Measurements from ENCODE around the gene OR51E2. TPM values are rescaled to one million over a fixed set of nuclear protein-coding genes. Genes with fewer than 3 reads are reported as not detected.

The OR51E2 gene
- total RNA-seq, 2 donors from 2014 or later: not detected

- Mint-ChIP-seq H3K36me3 (ENCODE audit: low read depth) (no peaks in the 10 kb centered on the region), H3K27ac (no peak overlapping the region)
- WGBS, 2 experiments (ENCODE audit: insufficient coverage in 1 of 2, insufficient read length in 1 of 2): 92 to 100% methylated on average over 2 to 3 of the region's 3 CpGs
Observed at GRCh38 chr11:4699697-4700435, 2.2 kb upstream of the OR51E2 start.

GRCh38 chr11:4695442-4695841, 2.2 kb downstream of the OR51E2 start:
- TF ChIP-seq CTCF (conservative IDR thresholded peaks at IDR 0.05): no peak
- Mint-ChIP-seq H3K27me3 (ENCODE audit: insufficient read depth) (no peaks in the 10 kb centered on the region), H3K27ac (no peak overlapping the region), H3K36me3 (ENCODE audit: low read depth) (no peaks in the 10 kb centered on the region), H3K4me1 (no peaks in the 10 kb centered on the region), H3K9me3 (no peaks in the 10 kb centered on the region), H3K4me3 (no peak overlapping the region)
- no peak overlapping the region for H3K27ac ChIP-seq (ENCODE audit: low read depth, low read length)
- H3K4me3 ChIP-seq (ENCODE audit: low read length): no peak overlapping the region
- H3K36me3 ChIP-seq (ENCODE audit: control insufficient read depth, insufficient read depth, low read length): no peaks in the 10 kb centered on the region
- H3K9me3 ChIP-seq (ENCODE audit: control insufficient read depth, low read length): peaks cover 7% of the 10 kb centered on the region
- WGBS, 2 experiments (ENCODE audit: insufficient coverage in 1 of 2, insufficient read length in 1 of 2): 79% methylated on average over 1 of the region's 1 CpG; no CpG with 5 or more reads in 1 of the 2 experiments
- no peaks in the 10 kb centered on the region for H3K27me3 ChIP-seq (ENCODE audit: control insufficient read depth, insufficient read depth, low read length, poor library complexity, severe bottlenecking)
- peaks cover 4% of the 10 kb centered on the region for H3K4me1 ChIP-seq (ENCODE audit: control insufficient read depth, insufficient read depth, low read length)
- DNase-seq: no peak
- no peak overlapping the region for H3K9ac ChIP-seq (ENCODE audit: extremely low read depth, low read length, poor library complexity, severe bottlenecking)

More at GRCh38 chr11:4699697-4700435, 2.2 kb upstream of the OR51E2 start:
- H3K36me3 ChIP-seq (ENCODE audit: control insufficient read depth, insufficient read depth, low read length): no peaks in the 10 kb centered on the region
- Mint-ChIP-seq H3K4me3 (no peak overlapping the region), H3K4me1 (peaks cover 18% of the 10 kb centered on the region), H3K9me3 (no peaks in the 10 kb centered on the region), H3K27me3 (ENCODE audit: insufficient read depth) (no peaks in the 10 kb centered on the region)
- H3K4me3 ChIP-seq (ENCODE audit: low read length): no peak overlapping the region
- no peak overlapping the region for H3K27ac ChIP-seq (ENCODE audit: low read depth, low read length)
- H3K9ac ChIP-seq (ENCODE audit: extremely low read depth, low read length, poor library complexity, severe bottlenecking): no peak overlapping the region
- no peaks in the 10 kb centered on the region for H3K27me3 ChIP-seq (ENCODE audit: control insufficient read depth, insufficient read depth, low read length, poor library complexity, severe bottlenecking)
- H3K9me3 ChIP-seq (ENCODE audit: control insufficient read depth, low read length): peaks cover 7% of the 10 kb centered on the region
- TF ChIP-seq CTCF (conservative IDR thresholded peaks at IDR 0.05): no peak
- peaks cover 11% of the 10 kb centered on the region for H3K4me1 ChIP-seq (ENCODE audit: control insufficient read depth, insufficient read depth, low read length)
- DNase-seq: no peak

DNA sequence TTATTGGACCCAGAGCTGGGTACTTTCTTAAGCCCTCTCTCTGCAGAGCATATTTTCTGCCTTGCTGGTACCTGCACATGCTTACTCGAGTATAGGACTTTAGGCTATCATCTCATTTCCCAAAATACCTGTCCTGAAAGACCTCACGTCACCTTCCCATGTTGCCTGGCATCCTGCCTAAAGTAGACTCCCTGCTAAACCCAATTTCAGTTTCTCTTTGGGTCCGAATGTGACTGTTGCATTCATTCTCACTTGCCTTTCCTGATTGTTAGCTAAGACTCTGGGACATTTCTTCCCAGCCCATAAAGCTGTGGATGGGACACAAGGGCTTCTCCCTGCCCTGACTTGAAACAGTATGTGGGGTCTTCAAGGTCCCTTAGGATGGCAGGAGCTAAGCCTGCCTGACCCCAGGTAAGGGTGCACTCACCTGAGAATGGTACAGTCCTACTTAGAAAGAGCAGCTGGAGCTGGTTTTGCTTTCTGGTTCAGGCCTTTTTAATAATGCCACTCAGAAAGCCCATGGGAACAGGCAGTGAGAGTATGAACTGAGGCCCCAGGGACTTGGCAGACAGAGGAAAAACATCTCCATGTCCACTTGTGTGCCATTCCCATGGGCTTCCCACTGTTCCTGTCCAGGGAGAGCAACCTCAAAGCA, 12.9 kb downstream of the OR51E2 start:
- Mint-ChIP-seq H3K36me3 (ENCODE audit: low read depth) (no peaks in the 10 kb centered on the region), H3K9me3 (no peaks in the 10 kb centered on the region)

More for the DNA sequence above, 12.9 kb downstream of the OR51E2 start:
- no peaks in the 10 kb centered on the region for H3K4me1 ChIP-seq (ENCODE audit: control insufficient read depth, insufficient read depth, low read length)
- no peak overlapping the region for H3K27ac Mint-ChIP-seq
- no peak overlapping the region for H3K9ac ChIP-seq (ENCODE audit: extremely low read depth, low read length, poor library complexity, severe bottlenecking)
- TF ChIP-seq CTCF (conservative IDR thresholded peaks at IDR 0.05): no peak
- DNase-seq: no peak
- H3K4me3 Mint-ChIP-seq: no peak overlapping the region
- H3K27me3 Mint-ChIP-seq (ENCODE audit: insufficient read depth): no peaks in the 10 kb centered on the region
- H3K27me3 ChIP-seq (ENCODE audit: control insufficient read depth, insufficient read depth, low read length, poor library complexity, severe bottlenecking): no peaks in the 10 kb centered on the region
- H3K36me3 ChIP-seq (ENCODE audit: control insufficient read depth, insufficient read depth, low read length): no peaks in the 10 kb centered on the region
- no peak overlapping the region for H3K27ac ChIP-seq (ENCODE audit: low read depth, low read length)
- H3K9me3 ChIP-seq (ENCODE audit: control insufficient read depth, low read length): no peaks in the 10 kb centered on the region
- WGBS, 2 experiments (ENCODE audit: insufficient coverage in 1 of 2, insufficient read length in 1 of 2): 89 to 100% methylated on average over 3 of the region's 3 CpGs
- H3K4me1 Mint-ChIP-seq: no peaks in the 10 kb centered on the region
- no peak overlapping the region for H3K4me3 ChIP-seq (ENCODE audit: low read length)

Data from endodermal cell (in vitro differentiated cells).